WTC11 (cell line): ENCODE data around the gene PHF1. TPM values are rescaled to one million over a fixed set of nuclear protein-coding genes. Genes with fewer than 3 reads are reported as not detected.
A peak's percentile ranks its signal among the peaks of the same experiment; 100 is the strongest.

Source experiments
- ATAC-seq: fragments of 200-7000 bp; cut with Tn5 transposase; 2 replicates; pipeline ENCODE4 v1.10.0; 2021; ENCODE audit warnings: mild to moderate bottlenecking, moderate library complexity
- CTCF ChIA-PET: fragments of 300-600 bp; sonication (Branson Sonifier 250); formaldehyde crosslinking; loops from one replicate; lab custom pipeline; 2021; ENCODE audit warnings: antibody characterized with exemption; lab: Charles Lee
- POLR2A ChIA-PET: fragments of 350-600 bp; sonication (Branson Sonifier 250); formaldehyde crosslinking; loops from one replicate; lab custom pipeline; 2021; ENCODE audit warnings: antibody characterized with exemption; lab: Charles Lee
- DNase-seq: peaks from one replicate; pipeline ENCODE4 v3.0.0; 2021; ENCODE audit warnings: low spot score
- H3K27ac Mint-ChIP-seq: 2 replicates; pipeline ENCODE4 v1.8.0; 2021; ENCODE audit warnings: mixed read lengths
- H3K27me3 Mint-ChIP-seq: 2 replicates; pipeline ENCODE4 v1.8.0; 2021; ENCODE audit warnings: low read depth, mild to moderate bottlenecking, moderate library complexity, mixed read lengths
- H3K36me3 Mint-ChIP-seq: 2 replicates; pipeline ENCODE4 v1.8.0; 2021; ENCODE audit warnings: mixed read lengths
- H3K4me1 Mint-ChIP-seq: 2 replicates; pipeline ENCODE4 v1.8.0; 2022; ENCODE audit warnings: mixed read lengths
- H3K4me3 Mint-ChIP-seq: 2 replicates; pipeline ENCODE4 v1.8.0; 2021; ENCODE audit warnings: mild to moderate bottlenecking, moderate library complexity, mixed read lengths
- H3K9me3 Mint-ChIP-seq: 2 replicates; pipeline ENCODE4 v1.8.0; 2021; ENCODE audit warnings: mixed read lengths
- ELF4 ChIP-seq: sonication (generic); formaldehyde crosslinking; IDR thresholded peaks from 2 replicates; pipeline ENCODE4 v1.8.1; 2022; ENCODE audit warnings: low read depth, mild to moderate bottlenecking, moderate library complexity, missing genetic modification reagents
- ERG ChIP-seq: fragments of 250-450 bp; sonication (Bioruptor Pico); IDR thresholded peaks from 2 replicates; pipeline ENCODE4 v1.8.0; 2021; ENCODE audit warnings: mild to moderate bottlenecking
- GTF2I ChIP-seq: fragments of 250-450 bp; sonication (Bioruptor Pico); conservative IDR thresholded peaks from 2 replicates; pipeline ENCODE4 v1.4.0; 2021; ENCODE audit warnings: mild to moderate bottlenecking
- KAT7 ChIP-seq: sonication (generic); formaldehyde crosslinking; IDR thresholded peaks from 2 replicates; pipeline ENCODE4 v1.8.1; 2023; ENCODE audit warnings: missing genetic modification reagents, mild to moderate bottlenecking, borderline replicate concordance
- MYBL2 ChIP-seq: sonication (generic); formaldehyde crosslinking; IDR thresholded peaks from 2 replicates; pipeline ENCODE4 v1.8.1; 2023; ENCODE audit warnings: mild to moderate bottlenecking, moderate library complexity, missing genetic modification reagents
- NFE2L1 ChIP-seq: sonication (generic); formaldehyde crosslinking; IDR thresholded peaks from 2 replicates; pipeline ENCODE4 v1.8.1; 2023; ENCODE audit warnings: missing genetic modification reagents
- NR2C2 ChIP-seq: sonication (generic); formaldehyde crosslinking; IDR thresholded peaks from 2 replicates; pipeline ENCODE4 v1.8.0; 2022; ENCODE audit warnings: mild to moderate bottlenecking, missing genetic modification reagents
- PRRX2 ChIP-seq: fragments of 250-450 bp; sonication (Bioruptor Pico); IDR thresholded peaks from 2 replicates; pipeline ENCODE4 v1.8.0; 2021; ENCODE audit warnings: mild to moderate bottlenecking
- RELA ChIP-seq: sonication (generic); formaldehyde crosslinking; IDR thresholded peaks from 2 replicates; pipeline ENCODE4 v1.8.1; 2022; ENCODE audit warnings: missing genetic modification reagents, mild to moderate bottlenecking, borderline replicate concordance
- RORB ChIP-seq: fragments of 250-450 bp; sonication (Bioruptor Pico); IDR thresholded peaks from 2 replicates; pipeline ENCODE4 v1.9.0; 2021; ENCODE audit warnings: mild to moderate bottlenecking
- SMAD3 ChIP-seq: sonication (generic); formaldehyde crosslinking; IDR thresholded peaks from 2 replicates; pipeline ENCODE4 v1.8.0; 2022; ENCODE audit warnings: missing genetic modification reagents, mild to moderate bottlenecking, borderline replicate concordance
- TCF7 ChIP-seq: sonication (generic); formaldehyde crosslinking; IDR thresholded peaks from 2 replicates; pipeline ENCODE4 v1.8.0; 2022; ENCODE audit warnings: mild to moderate bottlenecking, low read depth, missing genetic modification reagents, moderate library complexity
- TEAD4 ChIP-seq: sonication (generic); formaldehyde crosslinking; IDR thresholded peaks from 2 replicates; pipeline ENCODE4 v1.8.0; 2022; ENCODE audit warnings: mild to moderate bottlenecking, missing genetic modification reagents
- ZBTB21 ChIP-seq: sonication (generic); formaldehyde crosslinking; IDR thresholded peaks from 2 replicates; pipeline ENCODE4 v1.8.1; 2023; ENCODE audit warnings: mild to moderate bottlenecking, missing genetic modification reagents, borderline replicate concordance
- ZNF121 ChIP-seq: sonication (generic); formaldehyde crosslinking; IDR thresholded peaks from 2 replicates; pipeline ENCODE4 v1.8.0; 2023; ENCODE audit warnings: missing genetic modification reagents
- ZNF138 ChIP-seq: sonication (generic); formaldehyde crosslinking; conservative IDR thresholded peaks from 2 replicates; pipeline ENCODE4 v1.8.1; 2022; ENCODE audit warnings: mild to moderate bottlenecking, moderate library complexity, missing genetic modification reagents
- ZNF396 ChIP-seq: fragments of 250-450 bp; sonication (Bioruptor Pico); IDR thresholded peaks from 2 replicates; pipeline ENCODE4 v1.8.0; 2021; ENCODE audit warnings: mild to moderate bottlenecking, moderate library complexity, borderline replicate concordance
- ZNF423 ChIP-seq: fragments of 250-450 bp; sonication (Bioruptor Pico); IDR thresholded peaks from 2 replicates; pipeline ENCODE4 v2.1.2; 2022; ENCODE audit warnings: mild to moderate bottlenecking, moderate library complexity
- total RNA-seq: library from RNA; stranded (reverse); gene quantifications from 3 replicates; pipeline ENCODE4 v1.2.3, GENCODE V29; 2021
- TF ChIP-seq, protein P1 (sequence below): sonication (generic); formaldehyde crosslinking; IDR thresholded peaks from 2 replicates; pipeline ENCODE4 v1.8.0; 2022; ENCODE audit warnings: mild to moderate bottlenecking, missing genetic modification reagents
- TF ChIP-seq, protein P2 (sequence below): sonication (generic); formaldehyde crosslinking; conservative IDR thresholded peaks from 2 replicates; pipeline ENCODE4 v1.8.1; 2023; ENCODE audit warnings: mild to moderate bottlenecking, low read depth, missing genetic modification reagents, moderate library complexity
- TF ChIP-seq, protein P3 (sequence below): sonication (generic); formaldehyde crosslinking; IDR thresholded peaks from 2 replicates; pipeline ENCODE4 v1.8.1; 2023; ENCODE audit warnings: mild to moderate bottlenecking, missing genetic modification reagents
- TF ChIP-seq, protein P4 (sequence below): sonication (generic); formaldehyde crosslinking; IDR thresholded peaks from 2 replicates; pipeline ENCODE4 v1.8.1; 2022; ENCODE audit warnings: low read depth, missing genetic modification reagents, borderline replicate concordance

The PHF1 gene
- total RNA-seq, 1 experiment from 2014 or later: 63.6 TPM

DNA sequence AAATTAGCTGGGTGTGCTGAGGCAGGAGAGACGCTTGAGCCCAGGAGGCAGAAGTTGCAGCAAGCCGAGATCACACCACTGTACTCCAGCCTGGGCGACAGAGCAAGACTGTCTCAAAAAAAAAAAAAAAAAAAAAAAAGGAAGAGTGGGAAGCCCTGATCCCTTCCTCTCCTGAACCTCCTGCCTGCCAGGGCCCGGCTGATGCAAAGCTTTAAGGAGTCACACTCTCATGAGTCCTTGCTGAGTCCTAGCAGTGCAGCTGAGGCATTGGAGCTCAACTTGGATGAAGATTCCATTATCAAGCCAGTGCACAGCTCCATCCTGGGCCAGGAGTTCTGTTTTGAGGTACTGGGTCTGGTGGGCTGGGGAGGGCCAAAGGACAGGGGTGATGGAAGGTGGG is 24.1 kb downstream of the PHF1 start:
- H3K27ac Mint-ChIP-seq: peak overlapping the region; percentile 74

GRCh38 chr6:33437666-33438065 is 26.9 kb downstream of the PHF1 start:
- Mint-ChIP-seq H3K27ac (no peak overlapping the region), H3K36me3 (peaks cover 67% of the 10 kb centered on the region), H3K9me3 (no peaks in the 10 kb centered on the region), H3K4me3 (no peak overlapping the region), H3K4me1 (peaks cover 15% of the 10 kb centered on the region), H3K27me3 (no peaks in the 10 kb centered on the region)
- TF ChIP-seq RELA (no peak), TEAD4 (CRISPR knock-in tag) (no peak), NR2C2 (CRISPR knock-in tag) (no peak), RORB (no peak), ZNF423 (CRISPR knock-in tag) (no peak), PRRX2 (no peak), GTF2I (CRISPR knock-in tag) (no peak), ZNF396 (no peak), KAT7 (CRISPR knock-in tag) (no peak), ELF4 (no peak), ERG (CRISPR knock-in tag) (no peak), ZNF138 (CRISPR knock-in tag) (no peak), ZBTB21 (CRISPR knock-in tag) (no peak), NFE2L1 (CRISPR knock-in tag) (no peak), MYBL2 (CRISPR knock-in tag) (no peak), ZNF121 (CRISPR knock-in tag) (no peak)
- TF ChIP-seq, protein P1, sequence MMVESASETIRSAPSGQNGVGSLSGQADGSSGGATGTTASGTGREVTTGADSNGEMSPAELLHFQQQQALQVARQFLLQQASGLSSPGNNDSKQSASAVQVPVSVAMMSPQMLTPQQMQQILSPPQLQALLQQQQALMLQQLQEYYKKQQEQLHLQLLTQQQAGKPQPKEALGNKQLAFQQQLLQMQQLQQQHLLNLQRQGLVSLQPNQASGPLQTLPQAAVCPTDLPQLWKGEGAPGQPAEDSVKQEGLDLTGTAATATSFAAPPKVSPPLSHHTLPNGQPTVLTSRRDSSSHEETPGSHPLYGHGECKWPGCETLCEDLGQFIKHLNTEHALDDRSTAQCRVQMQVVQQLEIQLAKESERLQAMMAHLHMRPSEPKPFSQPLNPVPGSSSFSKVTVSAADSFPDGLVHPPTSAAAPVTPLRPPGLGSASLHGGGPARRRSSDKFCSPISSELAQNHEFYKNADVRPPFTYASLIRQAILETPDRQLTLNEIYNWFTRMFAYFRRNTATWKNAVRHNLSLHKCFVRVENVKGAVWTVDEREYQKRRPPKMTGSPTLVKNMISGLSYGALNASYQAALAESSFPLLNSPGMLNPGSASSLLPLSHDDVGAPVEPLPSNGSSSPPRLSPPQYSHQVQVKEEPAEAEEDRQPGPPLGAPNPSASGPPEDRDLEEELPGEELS (CRISPR knock-in tag): no peak
- TF ChIP-seq, protein P2, sequence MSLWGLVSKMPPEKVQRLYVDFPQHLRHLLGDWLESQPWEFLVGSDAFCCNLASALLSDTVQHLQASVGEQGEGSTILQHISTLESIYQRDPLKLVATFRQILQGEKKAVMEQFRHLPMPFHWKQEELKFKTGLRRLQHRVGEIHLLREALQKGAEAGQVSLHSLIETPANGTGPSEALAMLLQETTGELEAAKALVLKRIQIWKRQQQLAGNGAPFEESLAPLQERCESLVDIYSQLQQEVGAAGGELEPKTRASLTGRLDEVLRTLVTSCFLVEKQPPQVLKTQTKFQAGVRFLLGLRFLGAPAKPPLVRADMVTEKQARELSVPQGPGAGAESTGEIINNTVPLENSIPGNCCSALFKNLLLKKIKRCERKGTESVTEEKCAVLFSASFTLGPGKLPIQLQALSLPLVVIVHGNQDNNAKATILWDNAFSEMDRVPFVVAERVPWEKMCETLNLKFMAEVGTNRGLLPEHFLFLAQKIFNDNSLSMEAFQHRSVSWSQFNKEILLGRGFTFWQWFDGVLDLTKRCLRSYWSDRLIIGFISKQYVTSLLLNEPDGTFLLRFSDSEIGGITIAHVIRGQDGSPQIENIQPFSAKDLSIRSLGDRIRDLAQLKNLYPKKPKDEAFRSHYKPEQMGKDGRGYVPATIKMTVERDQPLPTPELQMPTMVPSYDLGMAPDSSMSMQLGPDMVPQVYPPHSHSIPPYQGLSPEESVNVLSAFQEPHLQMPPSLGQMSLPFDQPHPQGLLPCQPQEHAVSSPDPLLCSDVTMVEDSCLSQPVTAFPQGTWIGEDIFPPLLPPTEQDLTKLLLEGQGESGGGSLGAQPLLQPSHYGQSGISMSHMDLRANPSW (CRISPR knock-in tag): no peak
- TF ChIP-seq, protein P3, sequence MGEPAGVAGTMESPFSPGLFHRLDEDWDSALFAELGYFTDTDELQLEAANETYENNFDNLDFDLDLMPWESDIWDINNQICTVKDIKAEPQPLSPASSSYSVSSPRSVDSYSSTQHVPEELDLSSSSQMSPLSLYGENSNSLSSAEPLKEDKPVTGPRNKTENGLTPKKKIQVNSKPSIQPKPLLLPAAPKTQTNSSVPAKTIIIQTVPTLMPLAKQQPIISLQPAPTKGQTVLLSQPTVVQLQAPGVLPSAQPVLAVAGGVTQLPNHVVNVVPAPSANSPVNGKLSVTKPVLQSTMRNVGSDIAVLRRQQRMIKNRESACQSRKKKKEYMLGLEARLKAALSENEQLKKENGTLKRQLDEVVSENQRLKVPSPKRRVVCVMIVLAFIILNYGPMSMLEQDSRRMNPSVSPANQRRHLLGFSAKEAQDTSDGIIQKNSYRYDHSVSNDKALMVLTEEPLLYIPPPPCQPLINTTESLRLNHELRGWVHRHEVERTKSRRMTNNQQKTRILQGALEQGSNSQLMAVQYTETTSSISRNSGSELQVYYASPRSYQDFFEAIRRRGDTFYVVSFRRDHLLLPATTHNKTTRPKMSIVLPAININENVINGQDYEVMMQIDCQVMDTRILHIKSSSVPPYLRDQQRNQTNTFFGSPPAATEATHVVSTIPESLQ (CRISPR knock-in tag): no peak
- TF ChIP-seq, protein P4, sequence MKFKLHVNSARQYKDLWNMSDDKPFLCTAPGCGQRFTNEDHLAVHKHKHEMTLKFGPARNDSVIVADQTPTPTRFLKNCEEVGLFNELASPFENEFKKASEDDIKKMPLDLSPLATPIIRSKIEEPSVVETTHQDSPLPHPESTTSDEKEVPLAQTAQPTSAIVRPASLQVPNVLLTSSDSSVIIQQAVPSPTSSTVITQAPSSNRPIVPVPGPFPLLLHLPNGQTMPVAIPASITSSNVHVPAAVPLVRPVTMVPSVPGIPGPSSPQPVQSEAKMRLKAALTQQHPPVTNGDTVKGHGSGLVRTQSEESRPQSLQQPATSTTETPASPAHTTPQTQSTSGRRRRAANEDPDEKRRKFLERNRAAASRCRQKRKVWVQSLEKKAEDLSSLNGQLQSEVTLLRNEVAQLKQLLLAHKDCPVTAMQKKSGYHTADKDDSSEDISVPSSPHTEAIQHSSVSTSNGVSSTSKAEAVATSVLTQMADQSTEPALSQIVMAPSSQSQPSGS (CRISPR knock-in tag): no peak
- CTCF ChIA-PET: no interaction called here
- DNase-seq: no peak
- POLR2A ChIA-PET: no interaction called here
- ATAC-seq: no peak

More for the DNA sequence above, 24.1 kb downstream of the PHF1 start:
- Mint-ChIP-seq H3K27me3 (no peaks in the 10 kb centered on the region), H3K4me3 (no peak overlapping the region), H3K9me3 (no peaks in the 10 kb centered on the region), H3K36me3 (peaks cover 47% of the 10 kb centered on the region), H3K4me1 (peaks cover 35% of the 10 kb centered on the region)
- DNase-seq (no peak), ATAC-seq (no peak)
- POLR2A ChIA-PET: interaction anchor here (0.6 kb wide), 1 partner anchor 20 kb away, joined by 3 read pairs; the partner anchor contains the start of gene ZBTB9
- CTCF ChIA-PET: interaction anchor here (0.6 kb wide), 1 partner anchor 18 kb away, joined by 3 read pairs; no protein-coding TSS in a partner anchor
- no peak for TF ChIP-seq SMAD3 (CRISPR knock-in tag)
- TF ChIP-seq TCF7: no peak
- no peak for TF ChIP-seq MYBL2 (CRISPR knock-in tag)
- TF ChIP-seq ZNF121 (CRISPR knock-in tag): no peak
